ENCODE measurements around the gene DDA1.

DNA sequence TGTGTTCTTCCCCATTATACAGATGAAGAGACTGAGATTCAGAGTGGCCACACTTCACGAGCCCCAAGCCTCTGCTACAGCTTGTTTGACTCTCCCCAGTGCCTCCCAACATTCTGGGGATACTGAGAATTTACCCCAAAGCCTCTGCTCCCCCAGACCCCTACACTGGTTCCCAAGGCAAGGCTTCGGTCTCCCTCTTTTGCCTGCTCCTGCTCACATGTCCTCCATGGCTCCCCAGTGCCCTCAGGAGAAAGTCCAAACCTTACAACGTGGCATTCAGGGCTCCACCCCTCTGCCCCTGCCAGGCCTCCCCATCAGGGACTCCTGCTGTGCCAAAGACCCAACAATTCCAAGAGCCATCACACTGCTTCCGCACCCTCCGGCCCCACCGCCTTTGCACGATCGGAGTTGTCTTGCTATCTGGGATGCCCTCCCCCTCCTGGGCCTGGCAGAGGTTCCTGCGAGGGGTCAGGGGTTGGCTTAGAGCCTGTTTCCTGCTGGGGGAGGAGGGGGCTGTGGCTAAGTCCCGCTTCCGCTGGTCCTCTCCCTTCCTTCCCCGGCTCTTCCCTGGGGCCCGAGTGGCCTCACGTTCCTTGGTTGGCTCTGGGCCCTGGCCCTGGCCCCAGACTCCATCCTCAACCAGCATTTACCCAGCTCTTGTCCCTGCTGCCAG is 43.4 kb downstream of the DDA1 start:
- TF ChIP-seq EZH2phosphoT487 (IDR thresholded peaks at IDR 0.05; ENCODE audit: low read depth, severe bottlenecking, unreplicated experiment): no peak
- TF ChIP-seq, protein P1, sequence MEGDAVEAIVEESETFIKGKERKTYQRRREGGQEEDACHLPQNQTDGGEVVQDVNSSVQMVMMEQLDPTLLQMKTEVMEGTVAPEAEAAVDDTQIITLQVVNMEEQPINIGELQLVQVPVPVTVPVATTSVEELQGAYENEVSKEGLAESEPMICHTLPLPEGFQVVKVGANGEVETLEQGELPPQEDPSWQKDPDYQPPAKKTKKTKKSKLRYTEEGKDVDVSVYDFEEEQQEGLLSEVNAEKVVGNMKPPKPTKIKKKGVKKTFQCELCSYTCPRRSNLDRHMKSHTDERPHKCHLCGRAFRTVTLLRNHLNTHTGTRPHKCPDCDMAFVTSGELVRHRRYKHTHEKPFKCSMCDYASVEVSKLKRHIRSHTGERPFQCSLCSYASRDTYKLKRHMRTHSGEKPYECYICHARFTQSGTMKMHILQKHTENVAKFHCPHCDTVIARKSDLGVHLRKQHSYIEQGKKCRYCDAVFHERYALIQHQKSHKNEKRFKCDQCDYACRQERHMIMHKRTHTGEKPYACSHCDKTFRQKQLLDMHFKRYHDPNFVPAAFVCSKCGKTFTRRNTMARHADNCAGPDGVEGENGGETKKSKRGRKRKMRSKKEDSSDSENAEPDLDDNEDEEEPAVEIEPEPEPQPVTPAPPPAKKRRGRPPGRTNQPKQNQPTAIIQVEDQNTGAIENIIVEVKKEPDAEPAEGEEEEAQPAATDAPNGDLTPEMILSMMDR (IDR thresholded peaks at IDR 0.05; ENCODE audit: poor library complexity): no peak
- no peak for TF ChIP-seq EZH2 (IDR thresholded peaks at IDR 0.05; ENCODE audit: borderline replicate concordance)

All from hepatocyte (in vitro differentiated cells).